Mucosa of rectum (tissue), 2 donors: ENCODE measurements around the gene FAM24B.
"Not testable (repeated sequence)": the region's sequence is repeated elsewhere in the genome, so short reads cannot be mapped to it uniquely, and the experiment has no call there.

Experiments
- H3K27ac ChIP-seq, 2 donors: one replicate each; pipeline ENCODE4 v1.7.0; 2013; ENCODE audit warnings: inconsistent platforms in 2 of 2, low read depth in 2 of 2, low read length in 2 of 2
- H3K27me3 ChIP-seq, 2 donors: one replicate each; pipeline ENCODE4 v1.7.0; 2013; ENCODE audit warnings: low read length in 2 of 2; ENCODE audit not compliant: control insufficient read depth in 2 of 2, insufficient read depth in 2 of 2
- H3K36me3 ChIP-seq, 2 donors: one replicate each; pipeline ENCODE4 v1.7.0; 2013; ENCODE audit warnings: low read length in 2 of 2; ENCODE audit not compliant: control insufficient read depth in 2 of 2, insufficient read depth in 2 of 2
- H3K4me1 ChIP-seq, 2 donors: one replicate each; pipeline ENCODE4 v1.7.0; 2013; ENCODE audit warnings: low read length in 2 of 2, mild to moderate bottlenecking in 1 of 2; ENCODE audit not compliant: control insufficient read depth in 2 of 2, insufficient read depth in 2 of 2
- H3K4me3 ChIP-seq, 2 donors: one replicate each; pipeline ENCODE4 v1.7.0; 2013; ENCODE audit warnings: low read length in 2 of 2
- H3K9ac ChIP-seq, 2 donors: one replicate each; pipeline ENCODE4 v1.7.0; 2013; ENCODE audit warnings: low read length in 2 of 2, low read depth in 1 of 2, mild to moderate bottlenecking in 1 of 2
- H3K9me3 ChIP-seq, 2 donors: one replicate each; pipeline ENCODE4 v1.7.0; 2013; ENCODE audit warnings: low read length in 2 of 2; ENCODE audit not compliant: control insufficient read depth in 2 of 2
- donor health status: healthy.
- donor health status: Normal muscosa, but diverticular disease.

FAM24B gene

GRCh38 chr10:122859527-122859926, 19.9 kb downstream of the FAM24B start:
- Histone ChIP-seq H3K27ac (no peak overlapping the region), H3K36me3 (no peaks in the 10 kb centered on the region), H3K9me3 (no peaks in the 10 kb centered on the region), H3K9ac (no peak overlapping the region), H3K4me1 (no peaks in the 10 kb centered on the region), H3K4me3 (no peak overlapping the region), H3K27me3 (no peaks in the 10 kb centered on the region)

GRCh38 chr10:122858042-122858441, 21.3 kb downstream of the FAM24B start:
- not testable (repeated sequence) for H3K27ac ChIP-seq, H3K9ac ChIP-seq, H3K36me3 ChIP-seq

GRCh38 chr10:122856902-122857301, 22.5 kb downstream of the FAM24B start:
- Histone ChIP-seq H3K27ac (no peak overlapping the region), H3K4me3 (no peak overlapping the region), H3K9ac (no peak overlapping the region), H3K27me3 (no peaks in the 10 kb centered on the region), H3K36me3 (peaks cover 0 to 2% of the 10 kb centered on the region in 2 donors), H3K9me3 (no peaks in the 10 kb centered on the region), H3K4me1 (no peaks in the 10 kb centered on the region)

More at GRCh38 chr10:122858042-122858441, 21.3 kb downstream of the FAM24B start:
- not testable (repeated sequence) for H3K4me1 ChIP-seq, H3K9me3 ChIP-seq, H3K4me3 ChIP-seq, H3K27me3 ChIP-seq

GRCh38 chr10:122855745-122856144, 23.6 kb downstream of the FAM24B start:
- Histone ChIP-seq H3K4me3 (no peak overlapping the region), H3K9me3 (no peaks in the 10 kb centered on the region), H3K27me3 (no peaks in the 10 kb centered on the region), H3K4me1 (no peaks in the 10 kb centered on the region), H3K27ac (no peak overlapping the region), H3K36me3 (peaks cover 0 to 2% of the 10 kb centered on the region in 2 donors), H3K9ac (no peak overlapping the region)

GRCh38 chr10:122854648-122855047, 24.7 kb downstream of the FAM24B start:
- H3K36me3 ChIP-seq, result peaks cover 0 to 4% of the 10 kb centered on the region in 2 donors
- no peak overlapping the region for H3K9ac ChIP-seq

GRCh38 chr10:122853665-122854313, 25.6 kb downstream of the FAM24B start:
- H3K9ac ChIP-seq, result no peak overlapping the region
- no peak overlapping the region for H3K4me3 ChIP-seq
- H3K27ac ChIP-seq, result no peak overlapping the region
- H3K27me3 ChIP-seq, result no peaks in the 10 kb centered on the region
- H3K36me3 ChIP-seq, result peaks cover 0 to 5% of the 10 kb centered on the region in 2 donors
- no peaks in the 10 kb centered on the region for H3K4me1 ChIP-seq
- no peaks in the 10 kb centered on the region for H3K9me3 ChIP-seq

More at GRCh38 chr10:122854648-122855047, 24.7 kb downstream of the FAM24B start:
- Histone ChIP-seq H3K27ac (no peak overlapping the region), H3K27me3 (no peaks in the 10 kb centered on the region), H3K4me1 (no peaks in the 10 kb centered on the region), H3K9me3 (no peaks in the 10 kb centered on the region), H3K4me3 (no peak overlapping the region)

- no peaks in the 10 kb centered on the region for H3K9me3 ChIP-seq
- H3K36me3 ChIP-seq, result peaks cover 3 to 5% of the 10 kb centered on the region in 2 donors
These were observed 27.1 kb downstream of the FAM24B start for GRCh38 chr10:122852261-122852660.

GRCh38 chr10:122850705-122851640, 28.4 kb downstream of the FAM24B start:
- Histone ChIP-seq H3K4me3 (no peak overlapping the region), H3K9me3 (no peaks in the 10 kb centered on the region), H3K36me3 (peaks cover 3 to 5% of the 10 kb centered on the region in 2 donors), H3K4me1 (no peaks in the 10 kb centered on the region), H3K9ac (no peak overlapping the region), H3K27ac (no peak overlapping the region), H3K27me3 (no peaks in the 10 kb centered on the region)

More at GRCh38 chr10:122852261-122852660, 27.1 kb downstream of the FAM24B start:
- Histone ChIP-seq H3K4me3 (no peak overlapping the region), H3K27me3 (no peaks in the 10 kb centered on the region), H3K4me1 (no peaks in the 10 kb centered on the region), H3K9ac (no peak overlapping the region), H3K27ac (no peak overlapping the region)

GRCh38 chr10:122849900-122850605, 29.3 kb downstream of the FAM24B start:
- H3K4me1 ChIP-seq, result no peaks in the 10 kb centered on the region
- no peak overlapping the region for H3K27ac ChIP-seq
- no peak overlapping the region for H3K9ac ChIP-seq
- H3K36me3 ChIP-seq, result peaks cover 3 to 5% of the 10 kb centered on the region in 2 donors
- no peak overlapping the region for H3K4me3 ChIP-seq
- no peaks in the 10 kb centered on the region for H3K27me3 ChIP-seq
- H3K9me3 ChIP-seq, result no peaks in the 10 kb centered on the region

- Histone ChIP-seq H3K27ac (no peak overlapping the region), H3K9me3 (no peaks in the 10 kb centered on the region), H3K36me3 (peaks cover 3 to 5% of the 10 kb centered on the region in 2 donors), H3K4me1 (no peaks in the 10 kb centered on the region), H3K27me3 (no peaks in the 10 kb centered on the region), H3K4me3 (no peak overlapping the region), H3K9ac (no peak overlapping the region)
These were observed 30.3 kb downstream of the FAM24B start for GRCh38 chr10:122849090-122849489.
